Mesothelial cell of epicardium (in vitro differentiated cells): ENCODE results near the gene ALG14. TPM values are rescaled to one million over a fixed set of nuclear protein-coding genes. Genes with fewer than 3 reads are reported as not detected.

Source experiments
- DNase-seq, 2 experiments: peaks; one replicate each; pipeline ENCODE4 v3.0.0; 2021; ENCODE audit warnings: low spot score in 2 of 2; ENCODE audit not compliant: unreplicated experiment in 2 of 2
- H3K27ac Mint-ChIP-seq: 2 replicates; pipeline ENCODE4 v1.8.0; 2021; ENCODE audit warnings: mixed read lengths
- H3K27me3 Mint-ChIP-seq: 2 replicates; pipeline ENCODE4 v1.8.0; 2021; ENCODE audit warnings: low read depth, mixed read lengths
- H3K36me3 Mint-ChIP-seq: 2 replicates; pipeline ENCODE4 v1.8.0; 2021; ENCODE audit warnings: mixed read lengths
- H3K4me1 Mint-ChIP-seq: 2 replicates; pipeline ENCODE4 v1.8.0; 2021; ENCODE audit warnings: mixed read lengths
- H3K4me3 Mint-ChIP-seq: 2 replicates; pipeline ENCODE4 v1.8.0; 2021; ENCODE audit warnings: mild to moderate bottlenecking, moderate library complexity, mixed read lengths
- H3K9me3 Mint-ChIP-seq: 2 replicates; pipeline ENCODE4 v1.8.0; 2021; ENCODE audit warnings: mixed read lengths
- total RNA-seq: library from RNA; stranded (reverse); gene quantifications from 3 replicates; pipeline ENCODE4 v1.2.1, GENCODE V29; 2021
- TF ChIP-seq, protein P1 (sequence below): fragments of 200-600 bp; sonication (generic); IDR thresholded peaks from one replicate; pipeline ENCODE4 v1.5.0; 2021; ENCODE audit warnings: antibody characterized with exemption; ENCODE audit not compliant: unreplicated experiment

ALG14 gene
- total RNA-seq, 1 donor from 2014 or later, result 5.0 TPM

DNA sequence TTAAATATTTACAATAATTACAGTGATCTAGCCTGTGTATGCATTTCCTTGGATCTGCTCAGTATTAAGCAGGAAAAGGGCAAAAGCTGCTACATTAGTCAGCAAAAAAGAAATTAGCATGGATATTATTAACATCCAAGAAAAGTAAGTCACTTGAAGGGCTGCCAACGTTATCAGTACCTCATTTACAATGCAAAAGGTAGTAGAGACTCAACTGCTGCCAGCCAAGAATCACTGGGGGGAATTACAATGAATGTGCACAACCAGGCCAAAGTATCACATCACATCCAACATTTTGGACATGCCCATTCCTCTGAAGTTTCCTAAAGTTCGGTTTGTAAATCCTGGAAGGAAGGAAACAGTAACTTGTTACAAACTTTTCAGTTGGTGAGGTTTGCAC is 147.7 kb downstream of the ALG14 start:
- H3K36me3 Mint-ChIP-seq, result no peaks in the 10 kb centered on the region
- no peak for DNase-seq
- peak overlapping the region; percentile 100 for H3K27ac Mint-ChIP-seq
- TF ChIP-seq, protein P1, sequence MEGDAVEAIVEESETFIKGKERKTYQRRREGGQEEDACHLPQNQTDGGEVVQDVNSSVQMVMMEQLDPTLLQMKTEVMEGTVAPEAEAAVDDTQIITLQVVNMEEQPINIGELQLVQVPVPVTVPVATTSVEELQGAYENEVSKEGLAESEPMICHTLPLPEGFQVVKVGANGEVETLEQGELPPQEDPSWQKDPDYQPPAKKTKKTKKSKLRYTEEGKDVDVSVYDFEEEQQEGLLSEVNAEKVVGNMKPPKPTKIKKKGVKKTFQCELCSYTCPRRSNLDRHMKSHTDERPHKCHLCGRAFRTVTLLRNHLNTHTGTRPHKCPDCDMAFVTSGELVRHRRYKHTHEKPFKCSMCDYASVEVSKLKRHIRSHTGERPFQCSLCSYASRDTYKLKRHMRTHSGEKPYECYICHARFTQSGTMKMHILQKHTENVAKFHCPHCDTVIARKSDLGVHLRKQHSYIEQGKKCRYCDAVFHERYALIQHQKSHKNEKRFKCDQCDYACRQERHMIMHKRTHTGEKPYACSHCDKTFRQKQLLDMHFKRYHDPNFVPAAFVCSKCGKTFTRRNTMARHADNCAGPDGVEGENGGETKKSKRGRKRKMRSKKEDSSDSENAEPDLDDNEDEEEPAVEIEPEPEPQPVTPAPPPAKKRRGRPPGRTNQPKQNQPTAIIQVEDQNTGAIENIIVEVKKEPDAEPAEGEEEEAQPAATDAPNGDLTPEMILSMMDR, result no peak
- no peaks in the 10 kb centered on the region for H3K27me3 Mint-ChIP-seq
- H3K4me3 Mint-ChIP-seq, result peak overlapping the region; percentile 96
- no peaks in the 10 kb centered on the region for H3K9me3 Mint-ChIP-seq
- peaks cover 67% of the 10 kb centered on the region for H3K4me1 Mint-ChIP-seq

Other genes with a start within 250 kb of the ALG14 start
- 241 to 260 TPM (median 247 TPM) in 3 replicates for gene CNN3, start 145.8 kb downstream of the ALG14 start, total RNA-seq
- gene TLCD4, start 44.4 kb upstream of the ALG14 start, total RNA-seq, result 5.1 to 6.2 TPM (median 5.6 TPM) in 3 replicates
- gene RWDD3, start 161.3 kb upstream of the ALG14 start, total RNA-seq, result 23.1 to 25.3 TPM (median 24.7 TPM) in 3 replicates